GM12878 (cell line): ENCODE measurements around the gene MCM8. TPM values are rescaled to one million over a fixed set of nuclear protein-coding genes. Genes with fewer than 3 reads are reported as not detected.

Experiments used
- ATAC-seq: fragments of 200-7000 bp; cut with Tn5 transposase; 3 replicates; pipeline ENCODE4 v1.9.1; 2020; ENCODE audit warnings: mild to moderate bottlenecking, moderate library complexity
- BruUV-seq: library from RNA; stranded (reverse); fragments of 400-500 nt; replicated peaks from 2 replicates; lab custom pipeline; 2021; lab: Mats Ljungman, UMichigan
- CTCF ChIA-PET: fragments of 300-600 bp; sonication (Branson Sonifier 250); formaldehyde crosslinking; extraction: SDS; loops from one replicate; lab custom pipeline; 2021; ENCODE audit warnings: inconsistent platforms; lab: Yijun Ruan, JAX
- POLR2A ChIA-PET: fragments of 350-600 bp; formaldehyde crosslinking; extraction: SDS; loops from one replicate; lab custom pipeline; 2021; ENCODE audit warnings: inconsistent platforms; lab: Charles Lee
- RAD21 ChIA-PET: fragments of 300-600 bp; sonication (Branson Sonifier 250); formaldehyde crosslinking; loops from one replicate; lab custom pipeline; 2023; ENCODE audit warnings: antibody characterized with exemption; ENCODE audit not compliant: unreplicated experiment; lab: Charles Lee
- SMC1A ChIA-PET: fragments of 300-600 bp; sonication (Branson Sonifier 250); formaldehyde crosslinking; loops from one replicate; lab custom pipeline; 2023; ENCODE audit not compliant: unreplicated experiment, uncharacterized antibody; lab: Charles Lee
- DNase-seq: peaks from one replicate; pipeline ENCODE4 v3.0.0-alpha.2; 2011; ENCODE audit warnings: low read depth, low spot score
- FAIRE-seq: peaks from 3 replicates; lab custom pipeline; 2011; peaks lifted over from hg19 to GRCh38; lab: Jason Lieb, UNC
- H2AFZ ChIP-seq: 2 replicates; pipeline ENCODE4 v1.6.0; 2011; ENCODE audit warnings: low read depth, low read length, control low read depth; ENCODE audit not compliant: control insufficient read depth
- H3K27ac ChIP-seq: 2 replicates; pipeline ENCODE4 v1.5.1; 2011; ENCODE audit warnings: control low read depth; ENCODE audit not compliant: control insufficient read depth, insufficient read depth
- H3K27me3 ChIP-seq, 2 experiments: replicated peaks in 1 of 2; 2 replicates each; pipeline versions ENCODE4 v1.6.0 to v1.6.1; 2011; ENCODE audit warnings: low read length in 1 of 2; ENCODE audit not compliant: control insufficient read depth in 2 of 2, insufficient read depth in 2 of 2
- H3K36me3 ChIP-seq, 2 experiments: 2 replicates each; pipeline ENCODE4 v1.5.1; 2011; ENCODE audit warnings: low read length in 1 of 2; ENCODE audit not compliant: control insufficient read depth in 2 of 2, insufficient read depth in 2 of 2
- H3K4me1 ChIP-seq: 2 replicates; pipeline ENCODE4 v1.6.1; 2011; ENCODE audit warnings: mild to moderate bottlenecking, low read length, moderate library complexity, mixed read lengths; ENCODE audit not compliant: control insufficient read depth, insufficient read depth
- H3K4me2 ChIP-seq: 2 replicates; pipeline ENCODE4 v1.6.0; 2011; ENCODE audit warnings: control low read depth; ENCODE audit not compliant: control insufficient read depth, insufficient read depth
- H3K4me3 ChIP-seq: fragments of 200-600 bp; sonication (generic); 2 replicates; pipeline ENCODE4 v1.5.1; 2016
- H3K79me2 ChIP-seq: 2 replicates; pipeline ENCODE4 v1.6.0; 2011; ENCODE audit warnings: low read length; ENCODE audit not compliant: control insufficient read depth, insufficient read depth
- H3K9ac ChIP-seq: 2 replicates; pipeline ENCODE4 v1.8.0; 2011; ENCODE audit warnings: low read length, control low read depth, mixed read lengths; ENCODE audit not compliant: control insufficient read depth, insufficient read depth
- H3K9me3 ChIP-seq: replicated peaks from 3 replicates; pipeline ENCODE4 v1.5.1; 2011; ENCODE audit warnings: mild to moderate bottlenecking, low read length; ENCODE audit not compliant: control insufficient read depth, insufficient read depth
- H4K20me1 ChIP-seq: 2 replicates; pipeline ENCODE4 v1.6.0; 2011; ENCODE audit not compliant: control insufficient read depth, insufficient read depth
- DPF2 ChIP-seq: fragments of 450-650 bp; IDR thresholded peaks from 2 replicates; pipeline ENCODE4 v1.6.1; 2017; ENCODE audit warnings: mild to moderate bottlenecking
- MEF2A ChIP-seq: IDR thresholded peaks from 2 replicates; pipeline ENCODE4 v1.6.1; 2011; ENCODE audit warnings: low read depth, mild to moderate bottlenecking, low read length, moderate library complexity; ENCODE audit not compliant: insufficient read depth
- PML ChIP-seq: IDR thresholded peaks from 2 replicates; pipeline ENCODE4 v1.6.1; 2012; ENCODE audit warnings: low read length, inconsistent platforms
- SIX5 ChIP-seq: IDR thresholded peaks from 2 replicates; pipeline ENCODE4 v1.6.1; 2011; ENCODE audit warnings: mild to moderate bottlenecking, low read depth, low read length, moderate library complexity; ENCODE audit not compliant: severe bottlenecking
- ZZZ3 ChIP-seq: IDR thresholded peaks from 2 replicates; pipeline ENCODE4 v1.6.1; 2011; ENCODE audit warnings: low read depth; ENCODE audit not compliant: control insufficient read depth, insufficient read length
- WGBS: methylation state at CpG from one replicate; pipeline ENCODE4 v1.1.6; 2016; ENCODE audit warnings: low lambda C conversion rate; ENCODE audit not compliant: insufficient replicate concordance, insufficient coverage; ENCODE audit errors: missing lambda C conversion rate; 5-methylcytosine and 5-hydroxymethylcytosine counted together
- in situ Hi-C: fragments of 300-500 bp; cut with MboI; formaldehyde crosslinking; loops from 9 replicates; pipeline ENCODE4 v1.14.3; 2018; ENCODE audit warnings: mixed read lengths
- intact Hi-C: fragments of 100-400 bp; cut with micrococcal nuclease; formaldehyde crosslinking; loops from one replicate; pipeline ENCODE4 v1.14.2; 2022; ENCODE audit not compliant: unreplicated experiment
- polyA plus RNA-seq, 11 experiments: library from polyadenylated mRNA; depleted of rRNA in 4 of 11; unstranded in 6 of 11; stranded (reverse) in 5 of 11; fragments of >200 nt; fragmentation: Nextera tagmentation in 4 of 11; fragmentation: Illumina TruSeq in 1 of 11; extraction: Ambion mirVana in 4 of 11; extraction: Trizol in 1 of 11; gene quantifications; 1 replicate in 1 of 11; 2 replicates in 10 of 11; pipeline versions ENCODE4 v1.2.1 to v1.2.3, GENCODE V29; 2011 to 2016; ENCODE audit warnings: inconsistent platforms in 2 of 11, missing spikeins in 2 of 11, low read depth in 1 of 11
- total RNA-seq, 4 experiments: library from RNA; depleted of rRNA in 3 of 4; stranded (reverse); fragments of >200 nt in 3 of 4; fragmentation: Illumina TruSeq in 1 of 4; extraction: Trizol in 1 of 4; gene quantifications; 2 replicates each; pipeline versions ENCODE4 v1.2.1 to v1.2.3, GENCODE V29; 2013 to 2021
- TF ChIP-seq, protein P1 (sequence below): IDR thresholded peaks from 2 replicates; pipeline ENCODE4 v1.6.1; 2012; ENCODE audit warnings: low read depth, low read length, improper control_type of control experiment

The MCM8 gene
- total and polyA plus RNA-seq, 10 of the 15 experiments (the other 5 are each of a cell fraction or from before 2014, with no cell fraction given): 3.2 to 28.2 (median 16.0) TPM

DNA sequence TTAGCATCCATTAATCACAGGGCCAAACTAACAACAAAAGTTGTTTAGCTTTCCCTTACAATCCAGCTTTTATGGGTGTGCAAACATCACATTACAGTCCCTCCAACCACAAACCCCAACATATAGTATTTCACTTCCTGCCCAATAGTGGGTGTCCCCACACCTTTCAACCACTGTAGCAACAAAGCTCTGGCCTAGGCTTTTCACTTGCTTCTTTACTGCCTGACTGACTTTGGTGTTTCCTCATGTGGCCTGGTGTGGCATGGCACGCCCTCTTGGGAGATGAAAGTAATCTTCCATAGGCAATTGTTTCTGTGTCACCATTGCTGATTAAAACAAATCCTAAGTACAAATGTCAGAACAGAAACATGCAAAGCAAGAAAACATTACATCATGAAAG lies 46.3 kb downstream of the MCM8 start (continued):
- TF ChIP-seq MEF2A (no peak), PML (peak; percentile 41; the same call in 1 of the 2 replicates), DPF2 (no peak)
- TF ChIP-seq, protein P1, sequence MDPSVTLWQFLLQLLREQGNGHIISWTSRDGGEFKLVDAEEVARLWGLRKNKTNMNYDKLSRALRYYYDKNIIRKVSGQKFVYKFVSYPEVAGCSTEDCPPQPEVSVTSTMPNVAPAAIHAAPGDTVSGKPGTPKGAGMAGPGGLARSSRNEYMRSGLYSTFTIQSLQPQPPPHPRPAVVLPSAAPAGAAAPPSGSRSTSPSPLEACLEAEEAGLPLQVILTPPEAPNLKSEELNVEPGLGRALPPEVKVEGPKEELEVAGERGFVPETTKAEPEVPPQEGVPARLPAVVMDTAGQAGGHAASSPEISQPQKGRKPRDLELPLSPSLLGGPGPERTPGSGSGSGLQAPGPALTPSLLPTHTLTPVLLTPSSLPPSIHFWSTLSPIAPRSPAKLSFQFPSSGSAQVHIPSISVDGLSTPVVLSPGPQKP: no peak

DNA sequence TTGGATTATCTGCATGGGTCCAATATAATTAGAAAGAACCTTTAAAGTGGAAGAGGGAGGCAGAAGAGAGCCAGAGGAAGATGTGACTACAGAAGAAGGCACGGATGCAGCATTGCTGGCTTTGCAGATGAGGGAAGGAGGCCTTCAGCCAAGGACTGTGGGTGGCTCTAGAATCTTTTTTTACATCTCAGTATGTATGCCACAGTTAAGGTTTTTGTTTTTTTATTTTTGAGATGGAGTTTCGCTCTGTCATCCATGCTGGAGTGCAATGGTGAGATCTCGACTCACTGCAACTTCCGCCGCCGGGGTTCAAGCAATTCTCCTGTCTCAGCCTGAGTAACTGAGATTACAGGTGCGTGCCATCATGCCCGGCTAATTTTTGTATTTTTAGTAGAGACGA lies 49.3 kb downstream of the MCM8 start:
- H3K79me2 ChIP-seq: no peaks in the 10 kb centered on the region
- H3K9me3 ChIP-seq: no peaks in the 10 kb centered on the region
- TF ChIP-seq SIX5: no peak
- TF ChIP-seq ZZZ3: no peak
- DNase-seq (no peak), ATAC-seq (no peak), FAIRE-seq (no peak)
- POLR2A ChIA-PET: no interaction called here
- RAD21 ChIA-PET: no interaction called here
- no peak overlapping the region for H3K4me3 ChIP-seq
- BruUV-seq: no TSS peak
- no peaks in the 10 kb centered on the region for H3K27me3 ChIP-seq
- no peak overlapping the region for H3K27ac ChIP-seq
- H3K36me3 ChIP-seq: peaks cover 10% of the 10 kb centered on the region in 2 experiments; a peak in 3 of 4 replicates
- 96% methylated on average over 9 of the region's 9 CpGs for WGBS
- H3K4me2 ChIP-seq: no peak overlapping the region
- no peak overlapping the region for H2AFZ ChIP-seq
- intact Hi-C loops: no loop called here
- H4K20me1 ChIP-seq: no peaks in the 10 kb centered on the region
- H3K9ac ChIP-seq: no peak overlapping the region
- CTCF ChIA-PET: no interaction called here
- SMC1A ChIA-PET: no interaction called here
- peaks cover 7% of the 10 kb centered on the region; the same call in 1 of the 2 replicates for H3K4me1 ChIP-seq
- in situ Hi-C loops: loop anchor here (5.0 kb wide), 1 partner anchor 472 kb away; no protein-coding TSS in a partner anchor
